ENCODE results near the gene KDM1B.

The KDM1B gene

GRCh38 chr6:18177286-18177965 is 22.2 kb downstream of the KDM1B start:
- Histone ChIP-seq H3K9me3 (ENCODE audit: severe bottlenecking) (no peaks in the 10 kb centered on the region), H3K27me3 (ENCODE audit: insufficient read depth, poor library complexity, severe bottlenecking) (no peaks in the 10 kb centered on the region), H3K4me3 (ENCODE audit: severe bottlenecking) (no peak overlapping the region), H3K4me1 (ENCODE audit: insufficient read depth, poor library complexity, severe bottlenecking) (no peaks in the 10 kb centered on the region), H3K36me3 (ENCODE audit: low read depth) (peaks cover 18% of the 10 kb centered on the region; the same call in 1 of the 2 replicates), H3K27ac (ENCODE audit: poor library complexity, severe bottlenecking) (no peak overlapping the region)
- no peak for TF ChIP-seq CTCF (IDR thresholded peaks at IDR 0.05; ENCODE audit: poor library complexity, severe bottlenecking)
- ATAC-seq (ENCODE audit: low read depth) (no peak), DNase-seq (ENCODE audit: low spot score) (no peak)

DNA sequence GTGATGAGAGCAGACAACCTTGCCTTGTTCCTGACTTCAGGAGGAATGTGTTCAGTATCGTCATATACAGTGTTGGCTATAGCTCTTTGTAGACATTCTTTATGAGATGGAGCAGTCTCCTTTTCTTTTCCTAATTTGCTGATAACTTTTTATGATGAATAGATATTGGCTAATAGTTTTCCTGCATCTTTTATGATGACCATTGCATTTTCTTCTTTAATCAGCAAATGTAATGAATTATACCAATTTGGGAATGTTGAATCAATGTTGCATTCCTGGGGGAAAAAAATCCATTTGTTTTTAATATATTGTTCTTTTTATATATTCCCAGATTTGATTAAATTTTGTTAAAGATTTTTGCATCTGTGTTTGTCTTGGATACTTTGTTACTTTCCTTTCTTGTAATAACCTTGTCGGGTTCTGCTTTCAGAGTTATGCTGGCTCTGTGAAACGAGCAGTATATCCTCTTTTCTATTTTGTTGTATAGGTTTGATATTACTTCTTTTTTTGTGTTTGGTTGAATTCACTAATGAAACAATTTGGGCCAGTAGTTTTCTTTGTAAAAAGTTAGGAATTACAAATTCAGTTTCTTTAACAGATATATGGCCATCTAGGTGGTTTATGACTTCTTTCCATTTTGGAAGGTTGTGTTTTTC is 23.9 kb downstream of the KDM1B start:
- ATAC-seq (ENCODE audit: low read depth), result no peak
- no peaks in the 10 kb centered on the region for H3K4me1 ChIP-seq (ENCODE audit: insufficient read depth, poor library complexity, severe bottlenecking)
- peaks cover 7% of the 10 kb centered on the region; the same call in 1 of the 2 replicates for H3K36me3 ChIP-seq (ENCODE audit: low read depth)
- TF ChIP-seq CTCF (IDR thresholded peaks at IDR 0.05; ENCODE audit: poor library complexity, severe bottlenecking), result no peak
- no peaks in the 10 kb centered on the region for H3K9me3 ChIP-seq (ENCODE audit: severe bottlenecking)
- no peaks in the 10 kb centered on the region for H3K27me3 ChIP-seq (ENCODE audit: insufficient read depth, poor library complexity, severe bottlenecking)
- no peak for DNase-seq (ENCODE audit: low spot score)
- H3K4me3 ChIP-seq (ENCODE audit: severe bottlenecking), result no peak overlapping the region
- H3K27ac ChIP-seq (ENCODE audit: poor library complexity, severe bottlenecking), result no peak overlapping the region

DNA sequence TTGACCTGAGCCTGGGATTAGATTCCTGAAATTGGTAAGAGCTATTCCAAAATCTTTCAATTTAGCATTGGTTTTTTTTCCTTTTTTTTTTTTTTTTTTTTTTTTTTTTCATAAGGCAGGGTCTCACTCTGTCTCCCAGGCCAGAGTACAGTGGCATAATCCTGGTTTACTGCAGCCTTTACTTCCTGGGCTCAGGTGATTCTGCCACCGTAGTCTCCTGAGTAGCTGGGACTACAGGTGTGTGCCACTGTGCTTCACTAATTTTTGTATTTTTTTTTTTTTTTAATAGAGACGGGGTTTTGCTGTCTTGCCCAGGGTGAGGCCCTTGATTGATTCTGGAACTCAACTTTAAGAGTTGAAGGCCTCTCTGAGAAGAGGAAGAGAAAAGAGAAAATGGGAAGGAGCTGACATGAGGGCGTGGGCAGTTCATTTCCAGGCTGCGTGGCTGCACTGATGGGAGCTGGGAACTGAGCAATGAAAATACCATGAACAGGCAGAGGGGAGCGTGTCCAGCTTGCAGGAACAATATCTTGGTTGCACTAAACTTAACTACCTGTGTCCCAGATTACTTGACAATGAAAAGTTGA is 24.6 kb downstream of the KDM1B start:
- DNase-seq (ENCODE audit: low spot score), result no peak
- no peak for TF ChIP-seq CTCF (IDR thresholded peaks at IDR 0.05; ENCODE audit: poor library complexity, severe bottlenecking)
- Histone ChIP-seq H3K4me3 (ENCODE audit: severe bottlenecking) (no peak overlapping the region), H3K27ac (ENCODE audit: poor library complexity, severe bottlenecking) (no peak overlapping the region), H3K36me3 (ENCODE audit: low read depth) (0 out of 2 replicates have a peak, but pooled peaks cover 5% of the 10 kb centered on the region), H3K4me1 (ENCODE audit: insufficient read depth, poor library complexity, severe bottlenecking) (no peaks in the 10 kb centered on the region), H3K9me3 (ENCODE audit: severe bottlenecking) (no peaks in the 10 kb centered on the region), H3K27me3 (ENCODE audit: insufficient read depth, poor library complexity, severe bottlenecking) (no peaks in the 10 kb centered on the region)
- no peak for ATAC-seq (ENCODE audit: low read depth)

DNA sequence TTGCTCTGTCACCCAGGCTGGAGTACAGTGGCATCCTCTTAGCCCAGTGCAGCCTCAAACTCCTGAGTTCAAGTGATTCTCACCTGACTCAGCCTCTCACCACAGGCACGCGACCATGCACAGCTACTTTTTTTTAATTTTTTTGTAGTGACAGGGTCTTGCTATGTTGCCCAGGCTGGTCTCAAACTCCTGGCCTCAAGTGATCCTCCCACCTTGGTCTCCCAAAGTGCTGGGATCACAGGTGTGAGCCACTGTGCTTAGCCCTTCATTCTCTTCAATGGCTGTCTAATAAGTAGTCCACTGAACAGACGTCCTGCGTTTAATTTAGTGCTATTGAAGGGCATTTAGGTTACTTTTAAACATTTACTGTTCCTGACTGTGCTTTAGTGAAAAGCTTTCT is 27.3 kb downstream of the KDM1B start:
- ATAC-seq (ENCODE audit: low read depth) (no peak), DNase-seq (ENCODE audit: low spot score) (no peak)
- no peaks in the 10 kb centered on the region for H3K4me1 ChIP-seq (ENCODE audit: insufficient read depth, poor library complexity, severe bottlenecking)
- no peak for TF ChIP-seq CTCF (IDR thresholded peaks at IDR 0.05; ENCODE audit: poor library complexity, severe bottlenecking)
- no peaks in the 10 kb centered on the region for H3K36me3 ChIP-seq (ENCODE audit: low read depth)
- no peak overlapping the region for H3K4me3 ChIP-seq (ENCODE audit: severe bottlenecking)
- no peak overlapping the region for H3K27ac ChIP-seq (ENCODE audit: poor library complexity, severe bottlenecking)
- H3K27me3 ChIP-seq (ENCODE audit: insufficient read depth, poor library complexity, severe bottlenecking), result no peaks in the 10 kb centered on the region
- no peaks in the 10 kb centered on the region for H3K9me3 ChIP-seq (ENCODE audit: severe bottlenecking)

Data from RWPE2 (cell line).